Esophagus mucosa (tissue), 1 donor: ENCODE data around the gene SCYGR4. TPM values are rescaled to one million over a fixed set of nuclear protein-coding genes. Genes with fewer than 3 reads are reported as not detected.

Experiments
- total RNA-seq: library from RNA; stranded (reverse); gene quantifications from one replicate; pipeline ENCODE4 v1.2.4, GENCODE V29; 2023
- donor health status: DM: yes; HTN: yes; CAD: no.

The SCYGR4 gene
- total RNA-seq, 1 donor from 2014 or later: not detected

Other genes with a start within 250 kb of the SCYGR4 start
- gene TM4SF20, start 238.2 kb upstream of the SCYGR4 start, total RNA-seq: not detected
- gene SCYGR1, start 229.5 kb upstream of the SCYGR4 start, total RNA-seq: not detected
- 62.4 TPM for gene AGFG1, start 145.3 kb upstream of the SCYGR4 start, total RNA-seq
- gene SCYGR2, start 18.6 kb upstream of the SCYGR4 start, total RNA-seq: not detected
- gene SCYGR3, start 2.7 kb upstream of the SCYGR4 start, total RNA-seq: not detected
- not detected for gene SCYGR5, start 49.3 kb downstream of the SCYGR4 start, total RNA-seq
- 1.5 TPM for gene SLC19A3, start 100.5 kb downstream of the SCYGR4 start, total RNA-seq
- not detected for gene SCYGR6, start 107.3 kb downstream of the SCYGR4 start, total RNA-seq
- gene SCYGR7, start 110.8 kb downstream of the SCYGR4 start, total RNA-seq: not detected
- not detected for gene SCYGR8, start 128.4 kb downstream of the SCYGR4 start, total RNA-seq
- gene CCL20, start 196.3 kb downstream of the SCYGR4 start, total RNA-seq: 2.8 TPM